Right forelimb (tissue), 1 donor: ENCODE data around the gene HS6ST2.

Experiments used
- DNase-seq: peaks from one replicate; pipeline ENCODE4 v3.0.0-alpha.2; 2018

HS6ST2 gene

GRCh38 chrX:132842460-132843238 is 115.8 kb downstream of the HS6ST2 start:
- DNase-seq = no peak

DNA sequence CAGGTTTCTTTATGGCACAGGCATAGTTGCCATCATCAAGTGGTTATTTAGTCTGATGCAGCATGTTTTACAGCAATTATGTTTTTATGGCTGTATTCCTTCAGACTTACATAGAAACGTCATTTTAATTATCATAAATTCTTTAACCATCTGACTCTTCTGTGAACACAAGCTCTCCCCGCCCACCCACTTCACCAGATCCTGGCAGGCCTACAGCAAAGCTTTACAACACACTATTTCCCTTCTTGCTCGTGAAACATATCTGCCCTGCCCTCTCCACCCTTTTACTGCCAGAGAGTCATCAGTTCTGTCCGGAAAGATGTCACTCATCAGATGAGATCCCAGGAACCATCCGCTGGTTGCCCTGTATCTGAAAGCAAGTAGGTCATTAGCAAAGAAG is 120.5 kb downstream of the HS6ST2 start:
- no peak for DNase-seq

GRCh38 chrX:132837126-132837525 is 121.3 kb downstream of the HS6ST2 start:
- DNase-seq = no peak

- DNase-seq = no peak
Measured at GRCh38 chrX:132836471-132836870, 122.0 kb downstream of the HS6ST2 start.

GRCh38 chrX:132834741-132835140 is 123.7 kb downstream of the HS6ST2 start:
- DNase-seq = no peak

- no peak for DNase-seq
Measured at GRCh38 chrX:132834109-132834508, 124.3 kb downstream of the HS6ST2 start.

DNA sequence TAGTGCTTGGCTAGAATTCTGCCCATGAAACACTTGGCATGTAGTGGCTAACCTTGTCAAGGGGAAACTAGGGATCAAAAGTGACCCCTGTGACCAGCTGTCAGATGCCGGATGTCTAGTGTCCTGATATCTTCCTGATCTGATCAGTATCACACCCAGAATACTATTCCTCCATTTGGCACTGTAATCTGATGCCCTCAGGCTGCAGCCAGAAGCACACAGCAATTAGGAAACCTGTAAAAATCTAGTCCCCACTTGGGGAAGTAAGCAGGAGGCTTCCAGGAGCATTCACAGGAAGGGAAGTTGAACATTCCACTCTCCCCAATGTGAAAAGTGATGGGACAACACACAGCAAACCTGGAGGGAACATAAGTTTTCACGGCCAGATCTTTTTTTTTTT is 125.1 kb downstream of the HS6ST2 start:
- DNase-seq = no peak

DNA sequence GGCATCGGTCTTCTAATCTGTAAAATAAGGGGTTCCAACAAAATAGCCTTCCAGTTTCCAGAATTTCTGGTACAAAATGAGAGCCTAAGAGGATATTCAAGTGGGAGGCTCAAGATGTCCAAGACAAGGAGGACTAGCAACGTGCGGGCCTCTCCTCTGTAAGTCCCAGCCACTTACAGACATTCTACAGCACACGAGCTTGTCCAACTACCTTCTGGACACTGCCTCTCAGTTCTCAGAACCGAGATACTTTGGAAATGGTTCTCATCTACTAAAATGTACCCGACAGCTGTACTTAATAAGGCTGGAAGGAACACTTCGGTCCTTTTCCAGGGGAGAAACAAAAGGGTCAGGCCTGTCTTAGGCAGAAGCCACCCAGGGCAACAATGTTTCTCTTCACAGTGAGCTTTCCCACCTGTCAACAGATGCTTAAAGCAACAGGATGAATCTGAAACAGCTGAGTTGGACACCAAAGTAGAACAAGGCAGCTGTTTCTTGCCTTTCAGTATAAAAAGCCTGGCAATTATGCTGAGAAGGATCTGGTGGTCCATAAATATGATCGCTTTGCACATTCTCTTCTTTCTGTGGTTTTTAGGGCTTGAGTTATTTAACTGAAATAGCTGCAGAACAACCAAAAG is 127.0 kb downstream of the HS6ST2 start:
- no peak for DNase-seq

DNA sequence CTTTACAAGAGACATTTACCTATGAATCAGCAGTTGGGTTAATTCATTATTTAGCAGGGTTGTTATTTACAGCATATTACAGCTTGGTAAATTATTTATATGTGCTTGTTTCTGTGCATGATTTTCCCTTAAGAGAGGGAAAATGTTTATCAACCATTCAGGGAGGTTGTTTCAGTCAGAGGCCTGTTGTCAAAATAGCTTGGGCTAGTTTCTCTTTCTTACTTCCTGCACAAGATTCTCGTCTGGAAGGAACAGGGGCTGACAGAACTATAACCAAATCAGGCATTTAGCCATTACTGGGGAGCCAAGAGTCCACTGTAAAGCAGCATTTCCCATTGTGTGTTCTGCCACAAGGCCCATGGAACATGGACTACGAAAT is 135.8 kb downstream of the HS6ST2 start:
- no peak for DNase-seq

- no peak for DNase-seq
Measured at GRCh38 chrX:132821974-132822633, 136.3 kb downstream of the HS6ST2 start.

DNA sequence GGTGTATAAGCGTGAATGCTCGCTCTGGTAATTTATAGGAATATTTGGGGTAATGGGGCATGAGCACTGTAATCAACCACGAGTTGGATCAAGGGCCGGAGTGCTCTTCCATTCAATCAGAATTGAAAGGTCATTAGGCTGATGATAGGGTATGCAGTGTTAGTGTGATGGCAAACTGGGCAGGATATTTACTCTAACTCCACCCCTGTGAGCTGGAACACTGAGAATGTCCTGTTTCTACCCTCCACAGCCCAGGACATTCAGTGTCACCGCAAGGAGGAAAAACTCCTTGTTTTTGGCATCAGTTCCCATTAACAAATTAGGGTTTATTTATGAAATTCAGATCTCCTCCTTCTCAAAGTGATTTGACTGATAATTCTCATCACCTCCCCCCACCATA is 137.8 kb downstream of the HS6ST2 start:
- no peak for DNase-seq

GRCh38 chrX:132819711-132820264 is 138.6 kb downstream of the HS6ST2 start:
- DNase-seq = no peak

DNA sequence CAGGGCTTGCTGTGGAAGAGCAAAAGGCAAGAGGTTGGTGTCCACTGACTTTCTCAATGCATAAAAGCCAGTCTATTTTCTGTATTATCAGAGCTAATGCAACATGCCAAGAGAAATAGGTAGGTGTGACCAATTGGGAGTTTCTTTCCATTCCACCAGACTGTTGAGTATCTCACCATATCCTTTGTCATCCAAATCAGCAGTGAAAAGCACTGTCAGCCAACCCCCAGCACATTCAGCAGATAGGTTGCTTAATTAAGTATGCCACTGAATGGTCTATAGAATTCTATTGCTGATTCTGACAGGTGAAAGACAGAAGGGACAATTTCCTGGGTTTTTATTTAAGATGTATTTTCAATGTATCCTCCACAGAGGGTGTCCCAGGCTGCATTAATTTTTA is 139.8 kb downstream of the HS6ST2 start:
- DNase-seq = no peak

DNA sequence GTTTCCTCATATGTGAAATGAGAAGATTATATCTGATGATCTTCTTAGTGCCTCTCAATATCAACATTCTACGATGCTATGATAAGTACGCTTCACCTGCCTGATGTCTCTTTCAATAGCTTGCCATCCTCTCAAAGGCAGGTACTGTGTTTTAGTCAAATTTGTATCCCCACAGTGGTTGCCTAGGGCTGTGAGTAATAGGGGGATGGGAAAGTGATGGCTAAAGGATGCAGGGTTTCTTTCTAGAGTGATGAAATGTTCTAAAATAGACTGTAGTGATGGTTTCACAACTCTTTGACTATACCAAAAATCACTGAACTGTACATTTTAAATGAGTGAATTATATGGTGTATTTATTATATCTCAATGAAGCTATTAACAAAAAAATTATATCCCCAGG is 142.8 kb downstream of the HS6ST2 start:
- DNase-seq = no peak

GRCh38 chrX:132810964-132811712 is 147.3 kb downstream of the HS6ST2 start:
- DNase-seq = no peak

GRCh38 chrX:132810488-132810887 is 147.9 kb downstream of the HS6ST2 start:
- no peak for DNase-seq

DNA sequence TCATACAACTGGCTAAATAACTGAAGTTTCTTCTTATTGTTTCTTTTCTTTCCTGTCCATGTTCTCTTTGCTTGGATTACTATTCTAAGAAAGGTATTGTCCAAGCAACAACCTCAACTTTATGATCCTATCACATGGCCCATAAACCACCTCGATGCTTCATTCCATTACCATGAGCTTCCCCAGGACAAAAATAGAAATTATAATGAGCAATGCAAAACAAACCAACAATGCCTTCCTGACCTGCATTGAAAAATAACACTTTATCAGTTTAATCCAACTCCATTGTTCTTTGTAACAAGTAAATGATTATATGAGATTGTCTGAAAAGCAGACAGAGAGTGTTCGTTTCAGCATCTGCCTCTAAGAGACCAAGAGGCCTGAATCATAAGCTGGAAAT is 148.8 kb downstream of the HS6ST2 start:
- no peak for DNase-seq

DNA sequence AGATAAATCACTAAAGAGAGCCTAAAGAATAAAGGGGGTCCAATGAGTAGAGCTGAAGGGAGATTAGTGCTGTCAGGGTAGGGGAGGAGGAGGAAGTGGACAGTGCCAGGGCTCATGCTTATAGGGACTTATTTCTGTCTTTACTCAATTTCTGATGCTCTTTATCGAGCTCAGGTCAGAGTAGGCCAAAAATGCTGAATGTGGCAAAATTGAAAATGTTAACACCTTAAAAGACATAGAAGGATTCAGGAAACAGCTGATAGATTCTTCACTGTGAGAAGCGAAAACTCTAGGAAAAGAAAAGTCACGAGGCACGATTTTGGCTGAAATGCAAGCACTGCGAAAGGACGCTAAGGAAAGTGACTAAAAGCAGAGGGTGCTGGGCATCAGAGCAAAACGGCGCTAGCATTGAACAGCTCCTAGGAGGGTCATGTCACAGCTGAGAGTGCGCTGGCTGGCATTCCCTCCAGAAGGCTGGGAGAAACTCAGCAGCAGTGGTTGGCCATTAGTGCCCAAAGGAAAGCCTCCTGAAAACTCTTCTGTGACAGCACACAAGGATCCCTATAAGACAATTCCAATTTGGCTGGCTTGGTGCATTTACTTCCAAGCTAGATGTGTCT is 150.9 kb downstream of the HS6ST2 start:
- no peak for DNase-seq

DNA sequence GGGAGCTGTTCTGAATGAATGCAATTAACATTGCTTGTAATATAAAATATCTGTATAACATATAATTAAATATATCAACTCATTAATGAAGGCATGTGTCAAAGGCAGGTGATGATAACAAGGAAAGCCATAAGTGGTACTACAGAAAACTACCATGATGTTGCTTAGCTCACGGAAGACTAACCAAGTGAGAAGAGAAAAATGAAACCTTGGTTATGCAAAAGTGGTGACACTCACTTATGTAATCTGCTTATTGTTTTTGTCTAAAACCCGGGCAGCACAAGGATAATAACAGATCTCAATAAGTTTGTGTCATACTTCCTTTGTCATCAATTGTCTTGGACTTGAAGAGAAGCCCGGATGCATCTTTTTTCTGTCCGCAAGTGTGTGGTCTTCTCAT is 156.4 kb downstream of the HS6ST2 start:
- no peak for DNase-seq

- no peak for DNase-seq
Measured at GRCh38 chrX:132795181-132795580, 163.2 kb downstream of the HS6ST2 start.

- no peak for DNase-seq
Measured at GRCh38 chrX:132791714-132792113, 166.7 kb downstream of the HS6ST2 start.

- DNase-seq = no peak
Measured at GRCh38 chrX:132790329-132790728, 168.1 kb downstream of the HS6ST2 start.

- no peak for DNase-seq
Measured at GRCh38 chrX:132786217-132786616, 172.2 kb downstream of the HS6ST2 start.
